ENCODE data around the gene CDRT15L2.

Gene CDRT15L2

DNA sequence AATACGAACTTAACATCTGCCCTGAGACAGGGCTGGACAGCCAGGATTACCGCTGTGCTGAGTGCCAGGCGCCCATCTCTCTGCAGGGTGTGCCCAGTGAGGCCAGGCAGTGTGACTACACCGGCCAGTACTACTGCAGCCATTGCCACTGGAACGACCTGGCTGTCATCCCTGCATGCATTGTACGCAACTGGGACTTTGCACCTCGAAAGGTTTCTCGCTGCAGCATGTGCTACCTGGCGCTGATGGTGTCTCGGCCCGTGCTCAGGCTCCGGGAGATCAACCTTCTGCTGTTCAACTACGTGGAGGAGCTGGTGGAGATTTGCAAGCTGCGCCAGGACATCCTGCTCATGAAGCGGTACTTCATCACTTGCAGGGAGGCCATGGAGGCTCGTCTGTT is 33.7 kb downstream of the CDRT15L2 start:
- TF ChIP-seq POLR2AphosphoS5 (IDR thresholded peaks at IDR 0.05; ENCODE audit: low read depth, low read length) (no peak), TAF1 (IDR thresholded peaks at IDR 0.05; ENCODE audit: borderline replicate concordance, insufficient read depth, low read length) (no peak), FOXP2 (optimal IDR thresholded peaks at IDR 0.05; ENCODE audit: borderline replicate concordance, extremely low read depth, extremely low read length, insufficient read depth) (no peak), SIN3A (IDR thresholded peaks at IDR 0.05; ENCODE audit: borderline replicate concordance, insufficient read depth, low read length) (no peak)
- TF ChIP-seq, protein P1, sequence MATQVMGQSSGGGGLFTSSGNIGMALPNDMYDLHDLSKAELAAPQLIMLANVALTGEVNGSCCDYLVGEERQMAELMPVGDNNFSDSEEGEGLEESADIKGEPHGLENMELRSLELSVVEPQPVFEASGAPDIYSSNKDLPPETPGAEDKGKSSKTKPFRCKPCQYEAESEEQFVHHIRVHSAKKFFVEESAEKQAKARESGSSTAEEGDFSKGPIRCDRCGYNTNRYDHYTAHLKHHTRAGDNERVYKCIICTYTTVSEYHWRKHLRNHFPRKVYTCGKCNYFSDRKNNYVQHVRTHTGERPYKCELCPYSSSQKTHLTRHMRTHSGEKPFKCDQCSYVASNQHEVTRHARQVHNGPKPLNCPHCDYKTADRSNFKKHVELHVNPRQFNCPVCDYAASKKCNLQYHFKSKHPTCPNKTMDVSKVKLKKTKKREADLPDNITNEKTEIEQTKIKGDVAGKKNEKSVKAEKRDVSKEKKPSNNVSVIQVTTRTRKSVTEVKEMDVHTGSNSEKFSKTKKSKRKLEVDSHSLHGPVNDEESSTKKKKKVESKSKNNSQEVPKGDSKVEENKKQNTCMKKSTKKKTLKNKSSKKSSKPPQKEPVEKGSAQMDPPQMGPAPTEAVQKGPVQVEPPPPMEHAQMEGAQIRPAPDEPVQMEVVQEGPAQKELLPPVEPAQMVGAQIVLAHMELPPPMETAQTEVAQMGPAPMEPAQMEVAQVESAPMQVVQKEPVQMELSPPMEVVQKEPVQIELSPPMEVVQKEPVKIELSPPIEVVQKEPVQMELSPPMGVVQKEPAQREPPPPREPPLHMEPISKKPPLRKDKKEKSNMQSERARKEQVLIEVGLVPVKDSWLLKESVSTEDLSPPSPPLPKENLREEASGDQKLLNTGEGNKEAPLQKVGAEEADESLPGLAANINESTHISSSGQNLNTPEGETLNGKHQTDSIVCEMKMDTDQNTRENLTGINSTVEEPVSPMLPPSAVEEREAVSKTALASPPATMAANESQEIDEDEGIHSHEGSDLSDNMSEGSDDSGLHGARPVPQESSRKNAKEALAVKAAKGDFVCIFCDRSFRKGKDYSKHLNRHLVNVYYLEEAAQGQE (IDR thresholded peaks at IDR 0.05; ENCODE audit: insufficient read depth in 1 of 2, low read depth in 2 of 2, low read length in 2 of 2): no peak

DNA sequence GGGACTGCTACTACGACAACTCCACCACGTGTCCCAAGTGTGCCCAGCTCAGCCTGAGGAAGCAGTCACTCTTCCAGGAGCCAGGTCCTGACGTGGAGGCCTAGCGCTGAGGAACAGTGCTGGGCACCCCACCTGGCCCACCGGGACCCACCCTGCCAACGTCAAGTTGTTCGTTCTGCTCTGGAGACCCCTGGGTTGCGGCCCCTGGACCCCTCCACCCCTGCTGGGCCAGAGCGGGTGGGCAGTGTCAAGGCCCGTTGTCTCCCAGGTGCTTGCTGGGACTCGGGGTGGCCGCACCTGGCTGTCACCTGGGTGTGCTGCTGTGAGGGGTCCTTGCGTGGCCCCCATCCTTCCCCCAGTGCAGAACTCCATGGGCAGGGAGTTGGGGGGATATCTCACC is 34.4 kb downstream of the CDRT15L2 start:
- no peak for TF ChIP-seq SIN3A (IDR thresholded peaks at IDR 0.05; ENCODE audit: borderline replicate concordance, insufficient read depth, low read length)
- no peak for TF ChIP-seq POLR2AphosphoS5 (IDR thresholded peaks at IDR 0.05; ENCODE audit: low read depth, low read length)
- no peak for TF ChIP-seq FOXP2 (optimal IDR thresholded peaks at IDR 0.05; ENCODE audit: borderline replicate concordance, extremely low read depth, extremely low read length, insufficient read depth)
- TF ChIP-seq TAF1 (IDR thresholded peaks at IDR 0.05; ENCODE audit: borderline replicate concordance, insufficient read depth, low read length): no peak
- TF ChIP-seq, protein P1 (IDR thresholded peaks at IDR 0.05; ENCODE audit: insufficient read depth in 1 of 2, low read depth in 2 of 2, low read length in 2 of 2): no peak

Data from PFSK-1 (cell line).